ENCODE data around the gene PROSER2.
A peak's percentile ranks its signal among the peaks of the same experiment; 100 is the strongest.
"Not testable (repeated sequence)": the region's sequence is repeated elsewhere in the genome, so short reads cannot be mapped to it uniquely, and the experiment has no call there.

PROSER2 gene

GRCh38 chr10:11835061-11835460 is 11.9 kb downstream of the PROSER2 start:
- DNase-seq (ENCODE audit: low read depth in 1 of 2, low spot score in 1 of 2): no peak

GRCh38 chr10:11835704-11836103 is 12.5 kb downstream of the PROSER2 start:
- no peak for DNase-seq (ENCODE audit: low read depth in 1 of 2, low spot score in 1 of 2)

GRCh38 chr10:11837372-11838161 is 14.4 kb downstream of the PROSER2 start:
- DNase-seq (ENCODE audit: low read depth in 1 of 2, low spot score in 1 of 2): no peak

- DNase-seq (ENCODE audit: low read depth in 1 of 2, low spot score in 1 of 2): no peak
Observed at GRCh38 chr10:11838298-11838852, 15.2 kb downstream of the PROSER2 start.

- DNase-seq (ENCODE audit: low read depth in 1 of 2, low spot score in 1 of 2): no peak
Observed at GRCh38 chr10:11841375-11841774, 18.2 kb downstream of the PROSER2 start.

- DNase-seq (ENCODE audit: low read depth in 1 of 2, low spot score in 1 of 2): no peak
Observed at GRCh38 chr10:11842411-11842810, 19.3 kb downstream of the PROSER2 start.

GRCh38 chr10:11845113-11845512 is 22.0 kb downstream of the PROSER2 start:
- DNase-seq (ENCODE audit: low read depth in 1 of 2, low spot score in 1 of 2): no peak

GRCh38 chr10:11846542-11846941 is 23.4 kb downstream of the PROSER2 start:
- DNase-seq (ENCODE audit: low read depth in 1 of 2, low spot score in 1 of 2): no peak

GRCh38 chr10:11849277-11849676 is 26.1 kb downstream of the PROSER2 start:
- no peak for DNase-seq (ENCODE audit: low read depth in 1 of 2, low spot score in 1 of 2)

- DNase-seq (ENCODE audit: low read depth in 1 of 2, low spot score in 1 of 2): no peak
Observed at GRCh38 chr10:11849911-11850310, 26.8 kb downstream of the PROSER2 start.

- DNase-seq (ENCODE audit: low read depth in 1 of 2, low spot score in 1 of 2): no peak
Observed at GRCh38 chr10:11851910-11852309, 28.8 kb downstream of the PROSER2 start.

- not testable (repeated sequence) for DNase-seq (ENCODE audit: low read depth in 1 of 2, low spot score in 1 of 2)
Observed at GRCh38 chr10:11852637-11853036, 29.5 kb downstream of the PROSER2 start.

GRCh38 chr10:11853468-11853867 is 30.3 kb downstream of the PROSER2 start:
- DNase-seq (ENCODE audit: low read depth in 1 of 2, low spot score in 1 of 2): no peak

GRCh38 chr10:11854301-11854700 is 31.1 kb downstream of the PROSER2 start:
- DNase-seq (ENCODE audit: low read depth in 1 of 2, low spot score in 1 of 2): no peak

GRCh38 chr10:11856089-11856488 is 32.9 kb downstream of the PROSER2 start:
- DNase-seq (ENCODE audit: low read depth in 1 of 2, low spot score in 1 of 2): no peak

GRCh38 chr10:11856678-11857077 is 33.5 kb downstream of the PROSER2 start:
- no peak for DNase-seq (ENCODE audit: low read depth in 1 of 2, low spot score in 1 of 2)

- DNase-seq (ENCODE audit: low read depth in 1 of 2, low spot score in 1 of 2): no peak
Observed at GRCh38 chr10:11858093-11858492, 34.9 kb downstream of the PROSER2 start.

GRCh38 chr10:11861341-11861740 is 38.2 kb downstream of the PROSER2 start:
- no peak for DNase-seq (ENCODE audit: low read depth in 1 of 2, low spot score in 1 of 2)

- no peak for DNase-seq (ENCODE audit: low read depth in 1 of 2, low spot score in 1 of 2)
Observed at GRCh38 chr10:11861811-11862428, 38.8 kb downstream of the PROSER2 start.

- peak; percentile 13 to 20 for DNase-seq (ENCODE audit: low read depth in 1 of 2, low spot score in 1 of 2)
Observed at GRCh38 chr10:11863353-11864109, 40.4 kb downstream of the PROSER2 start.

GRCh38 chr10:11864727-11865126 is 41.6 kb downstream of the PROSER2 start:
- DNase-seq (ENCODE audit: low read depth in 1 of 2, low spot score in 1 of 2): no peak

GRCh38 chr10:11865561-11865960 is 42.4 kb downstream of the PROSER2 start:
- DNase-seq (ENCODE audit: low read depth in 1 of 2, low spot score in 1 of 2): no peak
